Neural progenitor cell (in vitro differentiated cells): ENCODE results near the gene CHAF1B. TPM values are rescaled to one million over a fixed set of nuclear protein-coding genes. Genes with fewer than 3 reads are reported as not detected.

ENCODE experiments used
- DNase-seq: peaks from one replicate; pipeline ENCODE4 v3.0.0-alpha.2; 2016; ENCODE audit warnings: low spot score
- H2AFZ ChIP-seq: fragments of 200-600 bp; sonication (generic); replicated peaks from 2 replicates; pipeline ENCODE4 v1.6.1; 2016; ENCODE audit warnings: antibody characterized with exemption
- H3F3A ChIP-seq: fragments of 200-600 bp; sonication (generic); 2 replicates; pipeline ENCODE4 v1.6.1; 2016; ENCODE audit warnings: antibody characterized with exemption, low read depth
- H3K27ac ChIP-seq: fragments of 200-600 bp; sonication (generic); 2 replicates; pipeline ENCODE4 v1.5.1; 2016; ENCODE audit warnings: mild to moderate bottlenecking
- H3K27me3 ChIP-seq: fragments of 200-600 bp; sonication (generic); 2 replicates; pipeline ENCODE4 v1.6.1; 2016; ENCODE audit warnings: mild to moderate bottlenecking, moderate library complexity
- H3K36me3 ChIP-seq: fragments of 200-600 bp; sonication (generic); 2 replicates; pipeline ENCODE4 v1.5.1; 2016
- H3K4me1 ChIP-seq: fragments of 200-600 bp; sonication (generic); 2 replicates; pipeline ENCODE4 v1.6.1; 2016; ENCODE audit warnings: mixed run types
- H3K4me2 ChIP-seq: fragments of 200-600 bp; sonication (generic); 2 replicates; pipeline ENCODE4 v1.6.1; 2016
- H3K4me3 ChIP-seq: fragments of 200-600 bp; sonication (generic); 2 replicates; pipeline ENCODE4 v1.5.1; 2016
- H3K79me2 ChIP-seq: fragments of 200-600 bp; sonication (generic); 2 replicates; pipeline ENCODE4 v1.6.1; 2016; ENCODE audit warnings: low read depth
- H3K9ac ChIP-seq: fragments of 200-600 bp; sonication (generic); 2 replicates; pipeline ENCODE4 v1.6.1; 2016
- H3K9me3 ChIP-seq: fragments of 200-600 bp; sonication (generic); 2 replicates; pipeline ENCODE4 v1.5.1; 2016; ENCODE audit warnings: low read depth
- H4K20me1 ChIP-seq: fragments of 200-600 bp; sonication (generic); 2 replicates; pipeline ENCODE4 v1.6.1; 2016; ENCODE audit warnings: low read depth
- H3K27ac Mint-ChIP-seq: 3 replicates; pipeline ENCODE4 v1.8.0; 2021; ENCODE audit warnings: mixed read lengths
- H3K27me3 Mint-ChIP-seq: 2 replicates; pipeline ENCODE4 v1.8.0; 2022; ENCODE audit warnings: low read depth, mild to moderate bottlenecking, inconsistent platforms, moderate library complexity, mixed read lengths; ENCODE audit not compliant: insufficient read depth
- H3K36me3 Mint-ChIP-seq: 3 replicates; pipeline ENCODE4 v1.8.0; 2021; ENCODE audit warnings: mixed read lengths
- H3K4me1 Mint-ChIP-seq: 3 replicates; pipeline ENCODE4 v1.8.0; 2021; ENCODE audit warnings: mixed read lengths
- H3K4me3 Mint-ChIP-seq: 3 replicates; pipeline ENCODE4 v1.8.0; 2021; ENCODE audit warnings: mild to moderate bottlenecking, moderate library complexity, mixed read lengths
- H3K9me3 Mint-ChIP-seq: 3 replicates; pipeline ENCODE4 v1.8.0; 2020; ENCODE audit warnings: mixed read lengths
- CTCF ChIP-seq: fragments of 200-600 bp; sonication (generic); IDR thresholded peaks from 2 replicates; pipeline ENCODE4 v1.5.1; 2017; ENCODE audit warnings: antibody characterized with exemption, mild to moderate bottlenecking
- EZH2 ChIP-seq: fragments of 200-600 bp; sonication (generic); IDR thresholded peaks from 2 replicates; pipeline ENCODE4 v1.6.1; 2017; ENCODE audit warnings: antibody characterized with exemption, mild to moderate bottlenecking, moderate library complexity
- EZH2phosphoT487 ChIP-seq: fragments of 200-600 bp; sonication (generic); IDR thresholded peaks from 2 replicates; pipeline ENCODE4 v1.6.1; 2017; ENCODE audit warnings: antibody characterized with exemption
- total RNA-seq: library from RNA; depleted of rRNA; stranded (reverse); fragments of >200 nt; gene quantifications from 2 replicates; pipeline ENCODE4 v1.2.3, GENCODE V29; 2015; ENCODE audit warnings: low replicate concordance

Gene CHAF1B
- total RNA-seq, 1 donor from 2014 or later, result 26.1 TPM

GRCh38 chr21:36437745-36438128 is 52.5 kb downstream of the CHAF1B start:
- no peak overlapping the region for H3K4me3 Mint-ChIP-seq
- TF ChIP-seq EZH2 (no peak), CTCF (no peak), EZH2phosphoT487 (no peak)
- no peak overlapping the region for H3K27ac ChIP-seq
- no peaks in the 10 kb centered on the region for H3F3A ChIP-seq
- no peak overlapping the region for H3K9ac ChIP-seq
- H3K79me2 ChIP-seq, result no peaks in the 10 kb centered on the region
- H3K27me3 ChIP-seq, result no peaks in the 10 kb centered on the region
- H3K9me3 ChIP-seq, result no peaks in the 10 kb centered on the region
- no peaks in the 10 kb centered on the region for H4K20me1 ChIP-seq
- no peak for DNase-seq
- no peak overlapping the region for H2AFZ ChIP-seq
- no peaks in the 10 kb centered on the region for H3K36me3 ChIP-seq
- H3K9me3 Mint-ChIP-seq, result no peaks in the 10 kb centered on the region
- peaks cover 8% of the 10 kb centered on the region for H3K4me1 Mint-ChIP-seq
- no peaks in the 10 kb centered on the region for H3K36me3 Mint-ChIP-seq
- H3K4me3 ChIP-seq, result no peak overlapping the region
- H3K27me3 Mint-ChIP-seq, result peaks cover 2% of the 10 kb centered on the region
- no peak overlapping the region for H3K27ac Mint-ChIP-seq
- no peak overlapping the region for H3K4me2 ChIP-seq
- H3K4me1 ChIP-seq, result no peaks in the 10 kb centered on the region

- DNase-seq, result no peak
- Histone ChIP-seq H3K9ac (no peak overlapping the region), H3F3A (no peaks in the 10 kb centered on the region), H3K36me3 (no peaks in the 10 kb centered on the region), H3K4me1 (no peaks in the 10 kb centered on the region), H3K27me3 (no peaks in the 10 kb centered on the region), H2AFZ (no peak overlapping the region), H3K27ac (no peak overlapping the region), H3K79me2 (no peaks in the 10 kb centered on the region), H3K4me2 (no peak overlapping the region), H3K9me3 (no peaks in the 10 kb centered on the region), H3K4me3 (no peak overlapping the region), H4K20me1 (no peaks in the 10 kb centered on the region)
- Mint-ChIP-seq H3K4me1 (no peaks in the 10 kb centered on the region), H3K36me3 (no peaks in the 10 kb centered on the region), H3K9me3 (no peaks in the 10 kb centered on the region), H3K27ac (no peak overlapping the region), H3K27me3 (peaks cover 2% of the 10 kb centered on the region), H3K4me3 (no peak overlapping the region)
- TF ChIP-seq CTCF (no peak), EZH2phosphoT487 (no peak), EZH2 (no peak)
Observed at GRCh38 chr21:36441715-36442114, 56.5 kb downstream of the CHAF1B start.

GRCh38 chr21:36446301-36446700 is 61.1 kb downstream of the CHAF1B start:
- no peaks in the 10 kb centered on the region for H3K79me2 ChIP-seq
- no peaks in the 10 kb centered on the region for H3K4me1 Mint-ChIP-seq
- H3K4me3 Mint-ChIP-seq, result no peak overlapping the region
- H3K9ac ChIP-seq, result no peak overlapping the region
- H3K27me3 ChIP-seq, result no peaks in the 10 kb centered on the region
- no peaks in the 10 kb centered on the region for H3K9me3 ChIP-seq
- no peak overlapping the region for H3K27ac Mint-ChIP-seq
- no peaks in the 10 kb centered on the region for H3K9me3 Mint-ChIP-seq
- TF ChIP-seq EZH2phosphoT487, result no peak
- no peak for TF ChIP-seq EZH2
- no peak for TF ChIP-seq CTCF
- H3K4me3 ChIP-seq, result no peak overlapping the region
- DNase-seq, result no peak
- no peaks in the 10 kb centered on the region for H3K36me3 ChIP-seq
- H4K20me1 ChIP-seq, result no peaks in the 10 kb centered on the region
- no peak overlapping the region for H3K4me2 ChIP-seq
- H3K4me1 ChIP-seq, result no peaks in the 10 kb centered on the region
- H3K27me3 Mint-ChIP-seq, result peaks cover 2% of the 10 kb centered on the region
- no peaks in the 10 kb centered on the region for H3K36me3 Mint-ChIP-seq
- no peaks in the 10 kb centered on the region for H3F3A ChIP-seq
- peak overlapping the region; percentile 54 for H2AFZ ChIP-seq
- H3K27ac ChIP-seq, result no peak overlapping the region
